HepG2 (cell line): ENCODE results near the gene ATRAID. TPM values are rescaled to one million over a fixed set of nuclear protein-coding genes. Genes with fewer than 3 reads are reported as not detected.

ENCODE experiments used
- ELF3 ChIP-seq: IDR thresholded peaks from 2 replicates; pipeline ENCODE4 v1.6.1; 2016; ENCODE audit warnings: missing genetic modification reagents, missing compliant biosample characterization
- FOXA1 ChIP-seq, 2 experiments: fragments of 450-650 bp in 1 of 2; sonication (generic) in 1 of 2; formaldehyde crosslinking in 1 of 2; IDR thresholded peaks; 2 replicates each; pipeline versions ENCODE4 v1.4.0 to v1.6.1; 2016 to 2020; ENCODE audit warnings: missing genetic modification reagents in 1 of 2
- HOXA3 ChIP-seq: sonication (generic); formaldehyde crosslinking; IDR thresholded peaks from 2 replicates; pipeline ENCODE4 v1.5.0; 2020; ENCODE audit warnings: missing genetic modification reagents
- KLF15 ChIP-seq: sonication (generic); formaldehyde crosslinking; IDR thresholded peaks from 2 replicates; pipeline ENCODE4 v1.8.1; 2023; ENCODE audit warnings: borderline replicate concordance, mild to moderate bottlenecking, inconsistent platforms, missing genetic modification reagents, mixed read lengths
- LCORL ChIP-seq, 2 experiments: fragments of 450-650 bp in 1 of 2; sonication (generic) in 1 of 2; formaldehyde crosslinking in 1 of 2; IDR thresholded peaks; 2 replicates each; pipeline versions ENCODE4 v1.5.0 to v1.6.1; 2017 to 2020; ENCODE audit warnings: antibody characterized with exemption in 1 of 2, missing genetic modification reagents in 1 of 2
- MTERF4 ChIP-seq: sonication (generic); formaldehyde crosslinking; IDR thresholded peaks from 2 replicates; pipeline ENCODE4 v1.8.0; 2023; ENCODE audit warnings: mild to moderate bottlenecking, missing genetic modification reagents
- PLSCR1 ChIP-seq: sonication (generic); formaldehyde crosslinking; IDR thresholded peaks from 2 replicates; pipeline ENCODE4 v1.5.0; 2020; ENCODE audit warnings: missing genetic modification reagents, mild to moderate bottlenecking, borderline replicate concordance
- PRPF4 ChIP-seq: fragments of 200-400 bp; formaldehyde crosslinking; IDR thresholded peaks from 2 replicates; pipeline ENCODE4 v1.6.1; 2016; ENCODE audit warnings: low read length, low read depth; ENCODE audit not compliant: poor library complexity, severe bottlenecking
- RCOR2 ChIP-seq: IDR thresholded peaks from 2 replicates; pipeline ENCODE4 v1.6.1; 2016; ENCODE audit warnings: missing biosample characterization, missing genetic modification reagents
- RORA ChIP-seq: sonication (generic); formaldehyde crosslinking; IDR thresholded peaks from 2 replicates; pipeline ENCODE4 v1.5.0; 2020; ENCODE audit warnings: mild to moderate bottlenecking, missing genetic modification reagents, moderate library complexity
- RXRB ChIP-seq: IDR thresholded peaks from 2 replicates; pipeline ENCODE4 v1.6.1; 2016; ENCODE audit warnings: borderline replicate concordance, missing genetic modification reagents, missing compliant biosample characterization
- SIX4 ChIP-seq: sonication (generic); formaldehyde crosslinking; IDR thresholded peaks from 2 replicates; pipeline ENCODE4 v1.4.0; 2020; ENCODE audit warnings: missing genetic modification reagents
- SRF ChIP-seq: IDR thresholded peaks from 2 replicates; pipeline ENCODE4 v1.6.1; 2011; ENCODE audit warnings: mild to moderate bottlenecking, low read depth, low read length, moderate library complexity
- TBX3 ChIP-seq: fragments of 450-650 bp; IDR thresholded peaks from 2 replicates; pipeline ENCODE4 v1.6.1; 2017; ENCODE audit warnings: antibody characterized with exemption, mild to moderate bottlenecking, inconsistent platforms, borderline replicate concordance
- ZFP1 ChIP-seq: IDR thresholded peaks from 2 replicates; pipeline ENCODE4 v1.6.1; 2016
- ZFP62 ChIP-seq: sonication (generic); formaldehyde crosslinking; IDR thresholded peaks from 2 replicates; pipeline ENCODE4 v1.4.0; 2020; ENCODE audit warnings: missing genetic modification reagents
- ZNF10 ChIP-seq: sonication (generic); formaldehyde crosslinking; IDR thresholded peaks from 2 replicates; pipeline ENCODE4 v1.4.0; 2020; ENCODE audit warnings: mild to moderate bottlenecking, low read depth, missing genetic modification reagents, borderline replicate concordance
- ZNF160 ChIP-seq: sonication (generic); formaldehyde crosslinking; IDR thresholded peaks from 2 replicates; pipeline ENCODE4 v1.8.0; 2022; ENCODE audit warnings: mild to moderate bottlenecking, inconsistent platforms, missing genetic modification reagents
- ZNF496 ChIP-seq: sonication (generic); formaldehyde crosslinking; IDR thresholded peaks from 2 replicates; pipeline ENCODE4 v1.8.1; 2023; ENCODE audit warnings: mild to moderate bottlenecking, moderate library complexity, missing genetic modification reagents; ENCODE audit not compliant: insufficient replicate concordance
- ZNF598 ChIP-seq: sonication (generic); formaldehyde crosslinking; IDR thresholded peaks from 2 replicates; pipeline ENCODE4 v1.5.1; 2020; ENCODE audit warnings: mild to moderate bottlenecking, missing genetic modification reagents, borderline replicate concordance
- ZNF660 ChIP-seq: sonication (generic); formaldehyde crosslinking; IDR thresholded peaks from 2 replicates; pipeline ENCODE4 v1.5.1; 2020; ENCODE audit warnings: mild to moderate bottlenecking, low read depth, missing genetic modification reagents, borderline replicate concordance
- ZNF687 ChIP-seq: sonication (generic); formaldehyde crosslinking; IDR thresholded peaks from 2 replicates; pipeline ENCODE4 v1.5.1; 2020; ENCODE audit warnings: mild to moderate bottlenecking, missing genetic modification reagents, moderate library complexity
- ZNF773 ChIP-seq: sonication (generic); formaldehyde crosslinking; IDR thresholded peaks from 2 replicates; pipeline ENCODE4 v1.4.0; 2020; ENCODE audit warnings: missing genetic modification reagents, borderline replicate concordance
- polyA plus RNA-seq, 8 experiments: library from polyadenylated mRNA; depleted of rRNA in 3 of 8; stranded (reverse) in 7 of 8; unstranded in 1 of 8; fragments of >200 nt; fragmentation: Illumina TruSeq in 4 of 8; extraction: Trizol in 4 of 8; gene quantifications; 2 replicates each; pipeline versions ENCODE4 v1.2.1 to v1.2.3, GENCODE V29; 2011 to 2016; ENCODE audit warnings: low read depth in 4 of 8, missing spikeins in 1 of 8, mixed read lengths in 1 of 8; ENCODE audit not compliant: insufficient read depth in 1 of 8
- total RNA-seq, 5 experiments: library from RNA; depleted of rRNA; stranded (reverse); fragments of >200 nt; fragmentation: Illumina TruSeq; extraction: Trizol; gene quantifications; 2 replicates each; pipeline ENCODE4 v1.2.3, GENCODE V29; 2016; ENCODE audit warnings: low read depth in 1 of 5

The ATRAID gene
- total and polyA plus RNA-seq, 2 of the 13 experiments (the other 11 are each of a cell fraction or from before 2014, with no cell fraction given), result 207 to 382 TPM

- TF ChIP-seq LCORL (IDR thresholded peaks at IDR 0.05) (no peak), LCORL (CRISPR knock-in tag; IDR thresholded peaks at IDR 0.05) (peak; percentile 15; the same call in 1 of the 2 replicates), KLF15 (CRISPR knock-in tag) (no peak; the same call in 1 of the 2 replicates), MTERF4 (CRISPR knock-in tag) (peak; percentile 76; the same call in 1 of the 2 replicates), ZNF773 (peak; percentile 89; the same call in 1 of the 2 replicates), SRF (no peak), PRPF4 (no peak), RORA (no peak), RXRB (peak; percentile 68), HOXA3 (CRISPR knock-in tag) (peak; percentile 95), ZNF10 (no peak), ZNF160 (CRISPR knock-in tag) (0 out of 2 replicates have a peak, but pooled peaks have one; percentile 48), ZNF660 (CRISPR knock-in tag) (no peak), ZFP62 (CRISPR knock-in tag) (no peak), ZNF687 (CRISPR knock-in tag) (peak; percentile 89), ZNF496 (no peak), ZFP1 (no peak), FOXA1 (IDR thresholded peaks at IDR 0.05) (no peak), FOXA1 (CRISPR knock-in tag; IDR thresholded peaks at IDR 0.05) (peak; percentile 76), TBX3 (no peak), SIX4 (CRISPR knock-in tag) (no peak), ZNF598 (no peak; the same call in 1 of the 2 replicates), PLSCR1 (CRISPR knock-in tag) (no peak; the same call in 1 of the 2 replicates), RCOR2 (CRISPR knock-in tag) (no peak), ELF3 (CRISPR knock-in tag) (no peak; the same call in 1 of the 2 replicates)
Measured at GRCh38 chr2:27211943-27212625, at the start of gene ATRAID, which contains the start of gene SLC5A6 (continued).
